Muscle of back (tissue), 13 donors: ENCODE measurements around the gene GUCY2D. TPM values are rescaled to one million over a fixed set of nuclear protein-coding genes. Genes with fewer than 3 reads are reported as not detected.
"Not testable (repeated sequence)": the region's sequence is repeated elsewhere in the genome, so short reads cannot be mapped to it uniquely, and the experiment has no call there.

Source experiments
- DNase-seq, 3 donors: peaks; one replicate each; pipeline versions ENCODE4 v3.0.0 to v3.0.0-alpha.2; 2013
- long read RNA-seq, 9 donors: transcript quantifications; one replicate each; lab custom pipeline, GENCODE V29; 2026
- polyA plus RNA-seq, 10 donors: library from polyadenylated mRNA; unstranded; fragments of 120-200 nt; gene quantifications; one replicate each; pipeline ENCODE4 v1.2.1, GENCODE V29; 2013; ENCODE audit not compliant: insufficient read length in 10 of 10

The GUCY2D gene
- under 1 TPM in 2 of 10 donors, not detected in 8; 0.05 to 0.07 TPM for polyA plus RNA-seq
- long read RNA-seq, donor 1 = 0 reads
- long read RNA-seq, donor 2 = 0 reads
- long read RNA-seq, donor 3 = 0 reads
- long read RNA-seq, donor 4 = 0 reads
- long read RNA-seq, donor 5 = 0 reads
- long read RNA-seq, donor 6 = 0 reads
- long read RNA-seq, donor 7 = 0 reads
- long read RNA-seq, donor 8 = 0 reads
- long read RNA-seq, donor 9 = 0 reads

DNA sequence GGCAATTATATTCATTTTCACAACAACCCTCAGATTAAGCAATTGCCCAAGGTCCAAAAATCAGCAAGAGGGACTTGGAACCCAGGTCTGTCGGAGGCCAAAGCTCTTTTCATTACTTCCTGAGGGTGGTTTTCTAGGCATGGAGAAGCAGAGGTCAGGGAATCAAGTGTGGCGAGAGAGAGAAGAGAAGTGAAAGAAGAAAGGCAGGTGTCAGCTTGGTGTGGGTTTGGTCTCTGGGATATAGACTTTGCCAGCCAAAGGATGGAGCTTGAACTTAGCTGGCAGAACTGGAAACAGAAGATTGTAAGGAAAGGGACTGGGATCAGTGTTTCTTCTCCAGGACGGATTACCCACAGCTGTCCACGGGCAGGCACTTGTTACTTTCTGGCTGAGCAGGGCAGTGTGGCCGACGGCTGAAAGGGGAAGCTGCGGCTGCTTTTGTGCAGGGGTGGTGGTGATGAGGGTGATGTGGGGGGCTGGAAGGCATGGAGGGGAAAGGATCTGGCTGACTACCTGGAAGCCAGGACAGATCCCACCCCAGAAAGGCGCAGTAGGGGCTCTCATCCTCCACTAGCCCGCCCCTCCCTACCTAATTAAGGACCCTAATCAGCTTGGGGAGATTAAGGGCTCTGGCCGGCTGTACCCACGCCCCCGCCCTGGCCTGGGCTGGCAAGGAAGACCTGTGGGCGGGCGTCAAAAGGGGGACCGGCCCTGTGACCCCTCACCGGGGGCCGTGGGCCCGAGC, at the start of gene GUCY2D:
Gene GUCY2D (plus strand): TSS at position 640 of the 745 bp plus-strand sequence. CDS start 433 bp downstream, outside the sequence.
- no peak for DNase-seq

DNA sequence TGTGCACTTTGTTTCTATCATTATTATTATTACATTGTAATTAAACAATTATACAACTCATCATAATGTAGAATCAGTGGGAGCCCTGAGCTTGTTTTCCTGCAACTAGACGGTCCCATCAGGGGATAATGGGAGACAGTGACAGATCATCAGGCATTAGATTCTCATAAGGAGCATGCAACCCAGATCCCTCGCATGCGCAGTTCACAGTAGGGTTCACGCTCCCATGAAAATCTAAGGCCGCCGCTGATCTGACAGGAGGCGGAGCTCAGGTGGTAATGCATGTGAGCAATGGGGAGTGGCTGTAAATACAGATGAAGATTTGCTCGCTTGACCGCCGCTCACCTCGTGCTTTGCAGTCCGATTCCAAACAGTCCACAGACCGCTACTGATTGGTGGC, 49.1 kb upstream of the GUCY2D start:
- DNase-seq = not testable (repeated sequence)

DNA sequence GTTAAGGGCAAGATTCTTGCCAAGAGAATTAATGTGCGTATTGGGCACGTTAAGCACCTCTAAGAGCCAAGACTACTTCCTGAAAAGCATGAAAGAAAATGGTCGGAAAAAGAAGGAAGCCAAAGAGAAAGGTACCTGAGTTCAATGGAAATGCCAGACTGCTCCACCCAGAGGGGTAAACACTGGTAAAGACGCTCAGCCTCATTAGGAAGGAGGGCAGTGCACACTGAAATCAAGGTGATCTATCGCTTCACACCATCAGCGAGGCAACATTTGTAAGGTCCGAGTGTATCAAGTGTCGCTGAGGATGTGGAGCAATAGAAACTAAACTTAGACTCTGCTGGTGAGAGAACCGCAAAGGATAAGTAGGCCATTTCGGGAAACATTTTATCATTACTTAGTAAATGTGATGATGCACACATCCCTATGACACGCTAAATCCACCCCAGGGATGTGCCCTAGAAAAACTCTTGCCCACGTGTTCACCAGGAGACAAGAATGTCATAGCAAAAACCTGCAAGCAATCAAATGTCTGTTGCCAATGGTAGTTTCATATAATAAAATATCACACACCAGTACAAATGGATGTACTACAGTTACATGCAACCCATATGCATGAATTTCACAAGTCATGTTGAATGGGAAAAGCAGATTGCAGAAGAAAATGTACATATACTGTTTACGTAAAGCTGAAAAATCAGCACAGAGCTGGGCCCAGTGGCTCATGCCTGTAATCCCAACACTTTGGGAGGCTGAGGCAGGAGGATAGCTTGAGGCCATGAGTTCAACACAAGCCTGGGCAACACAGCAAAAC, 46.8 kb upstream of the GUCY2D start:
- no peak for DNase-seq

DNA sequence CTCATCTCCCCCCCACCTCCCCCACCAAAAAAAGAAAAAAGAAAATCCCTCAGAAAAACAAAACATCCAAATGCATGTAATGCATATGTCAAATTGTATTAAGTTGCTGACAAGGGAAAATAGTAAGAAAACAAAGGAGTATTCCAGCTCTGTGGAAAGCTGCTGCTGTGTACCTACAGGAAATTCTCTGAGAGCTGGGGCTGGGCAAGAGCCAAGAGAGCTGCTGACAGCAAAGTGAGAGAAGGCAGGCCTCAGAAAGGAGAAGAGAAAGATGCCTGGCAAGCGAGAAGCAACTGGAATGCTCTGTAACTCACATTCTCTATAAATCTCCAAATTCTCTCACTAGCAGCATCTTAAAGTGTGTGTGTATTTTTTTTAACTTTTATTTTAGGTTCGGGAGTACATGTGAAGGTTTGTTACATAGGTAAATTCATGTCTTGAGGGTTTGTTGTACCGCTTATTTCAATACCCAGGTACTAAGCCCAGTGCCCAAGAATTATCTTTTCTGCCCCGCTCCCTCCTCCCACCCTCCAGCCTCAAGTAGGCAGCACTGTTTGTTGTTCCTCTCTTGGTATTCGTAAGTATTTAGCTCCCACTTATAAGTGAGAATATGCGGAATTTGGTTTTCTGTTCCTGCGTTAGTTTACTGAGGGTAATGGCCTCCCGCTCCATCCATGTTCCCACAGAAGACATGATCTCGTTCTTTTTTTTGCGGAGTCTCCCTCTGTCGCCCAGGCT, 46.0 kb upstream of the GUCY2D start:
- peak; percentile 18 to 55 (median 20) for DNase-seq

DNA sequence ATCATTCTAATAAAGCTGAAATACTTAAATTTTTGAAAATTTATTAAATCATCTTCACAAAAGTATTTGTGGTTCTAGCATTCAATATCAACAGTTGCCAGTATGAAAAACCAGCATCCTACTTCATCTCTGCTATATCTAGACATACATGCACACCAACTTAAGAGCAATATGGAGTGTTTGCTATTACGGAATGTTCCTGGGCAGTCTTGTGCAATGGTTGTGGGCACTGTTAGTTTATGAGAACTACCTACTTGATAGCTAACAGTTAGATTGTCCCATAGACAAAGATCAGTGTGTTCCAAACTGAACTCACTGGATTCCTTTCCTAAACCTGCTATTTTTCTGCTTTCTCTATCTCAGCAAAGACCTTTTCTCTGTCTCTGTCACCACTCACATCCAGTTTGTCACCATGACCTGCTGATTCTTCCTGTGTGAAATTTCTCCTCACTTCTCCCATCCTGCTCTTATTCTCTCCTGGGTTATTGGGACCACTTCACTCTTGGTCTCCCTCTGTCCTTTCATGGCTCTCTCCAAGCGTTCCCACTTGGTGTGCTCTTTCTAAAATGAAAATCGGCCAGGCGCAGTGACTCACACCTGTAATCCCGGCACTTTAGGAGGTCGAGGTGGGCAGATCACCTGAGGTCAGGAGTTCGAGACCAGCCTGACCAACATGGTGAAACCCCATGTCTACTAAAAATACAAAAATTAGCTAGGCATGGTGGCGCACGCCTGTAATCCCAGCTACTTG, 42.7 kb upstream of the GUCY2D start:
- DNase-seq = no peak

DNA sequence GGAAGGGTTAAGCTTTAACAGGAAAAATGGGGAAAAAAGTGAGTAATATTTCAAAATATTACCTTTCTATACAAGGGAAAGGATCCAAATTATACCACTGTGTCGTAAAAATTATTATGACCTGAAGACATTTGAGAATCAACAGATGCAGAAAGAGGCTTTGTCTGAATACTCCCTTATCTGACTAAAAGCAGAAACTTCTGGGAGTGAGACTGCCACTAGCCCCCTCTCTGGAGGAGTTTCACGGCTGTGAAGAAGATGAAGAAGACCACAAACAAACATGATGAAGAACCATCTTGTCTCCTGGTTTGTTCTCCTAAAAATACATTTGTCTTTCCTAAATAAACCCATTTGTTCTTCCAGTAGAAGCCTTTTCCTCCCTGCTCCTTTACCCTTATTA, 41.0 kb upstream of the GUCY2D start:
- DNase-seq = no peak

DNA sequence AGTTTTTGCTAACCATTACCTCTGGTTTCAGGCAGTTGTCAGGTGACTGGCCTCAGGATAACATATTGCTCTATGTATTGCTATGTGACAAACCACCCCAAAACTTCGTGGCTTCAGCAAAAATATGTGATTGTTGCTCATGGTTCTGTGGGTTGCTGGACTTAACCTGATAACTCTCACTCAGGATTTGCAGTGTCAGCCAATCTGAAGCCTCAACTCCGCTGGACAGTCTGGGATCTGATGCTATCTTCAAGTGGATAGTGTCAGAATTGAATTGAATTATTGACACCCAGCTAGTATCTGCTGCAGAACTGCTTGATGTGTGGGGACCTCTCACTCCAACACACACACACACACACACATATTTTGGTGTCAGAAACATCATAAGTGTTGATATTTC, 34.7 kb upstream of the GUCY2D start:
- no peak for DNase-seq

DNA sequence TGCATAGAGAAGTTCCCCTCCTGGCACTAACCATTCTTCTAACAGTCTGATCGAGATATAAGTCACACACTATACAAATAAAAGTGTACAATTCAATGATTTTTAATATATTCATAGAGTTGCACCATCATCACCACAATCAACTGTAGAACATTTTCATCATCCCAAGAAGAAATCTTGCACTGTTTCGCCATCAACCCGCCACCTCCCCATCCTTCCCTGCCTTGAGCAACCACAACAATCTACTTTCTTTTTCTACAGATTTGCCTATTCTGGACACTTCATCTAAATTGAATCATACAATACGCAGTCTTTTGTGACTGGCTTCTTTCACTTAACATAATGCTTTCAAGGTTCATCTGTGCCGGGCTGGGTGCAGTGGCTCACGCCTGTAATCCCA, 33.0 kb upstream of the GUCY2D start:
- DNase-seq = no peak

DNA sequence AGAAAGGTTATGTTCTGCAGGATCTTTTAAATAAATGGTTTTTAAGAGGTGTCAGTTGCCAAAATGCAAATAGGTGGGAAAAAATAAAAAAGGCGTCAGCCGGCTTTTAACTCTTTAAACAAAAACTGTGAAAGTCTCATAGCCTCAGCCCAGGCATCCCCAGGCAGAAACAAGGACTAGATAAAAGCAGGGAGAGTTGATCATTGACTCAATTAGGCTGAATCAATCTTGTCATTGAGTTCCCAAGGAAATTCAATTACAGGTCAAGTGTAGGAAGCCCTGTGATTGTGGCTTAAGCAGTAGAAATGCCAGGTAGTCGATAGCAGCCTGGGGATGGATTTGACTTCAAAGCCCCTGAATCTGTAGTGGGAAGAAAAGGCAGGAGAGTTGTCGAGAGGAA, 30.8 kb upstream of the GUCY2D start:
- no peak for DNase-seq

DNA sequence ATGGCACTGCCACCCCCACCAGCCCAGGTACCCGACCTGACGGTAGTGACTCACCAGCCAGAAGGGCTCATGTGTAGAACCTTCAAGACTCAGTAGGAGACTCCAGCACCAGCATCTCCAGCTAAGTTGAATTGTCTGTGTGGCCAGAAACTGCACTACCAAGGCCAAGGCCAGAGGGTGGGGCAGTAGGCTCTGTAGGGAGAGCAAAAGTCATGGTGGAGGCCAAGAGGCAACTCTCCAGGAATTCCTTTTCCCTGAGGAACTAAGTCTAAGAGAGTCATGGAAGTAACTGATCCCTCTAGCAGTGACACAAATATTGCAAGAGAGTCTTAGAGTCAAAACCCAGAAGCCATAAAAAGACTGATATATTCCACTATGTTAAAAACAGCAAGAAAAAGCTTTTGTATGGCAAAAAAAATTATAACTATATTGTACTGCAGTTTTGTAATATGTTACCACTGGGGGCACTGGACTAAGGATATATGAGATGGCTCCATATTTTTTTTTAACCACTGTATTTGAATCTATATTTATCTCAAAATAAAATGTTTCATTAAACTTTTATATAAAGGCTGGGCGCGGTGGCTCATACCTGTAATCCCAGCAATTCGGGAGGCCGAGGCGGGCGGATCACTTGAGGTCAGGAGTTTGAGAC, 30.2 kb upstream of the GUCY2D start:
- DNase-seq = no peak

DNA sequence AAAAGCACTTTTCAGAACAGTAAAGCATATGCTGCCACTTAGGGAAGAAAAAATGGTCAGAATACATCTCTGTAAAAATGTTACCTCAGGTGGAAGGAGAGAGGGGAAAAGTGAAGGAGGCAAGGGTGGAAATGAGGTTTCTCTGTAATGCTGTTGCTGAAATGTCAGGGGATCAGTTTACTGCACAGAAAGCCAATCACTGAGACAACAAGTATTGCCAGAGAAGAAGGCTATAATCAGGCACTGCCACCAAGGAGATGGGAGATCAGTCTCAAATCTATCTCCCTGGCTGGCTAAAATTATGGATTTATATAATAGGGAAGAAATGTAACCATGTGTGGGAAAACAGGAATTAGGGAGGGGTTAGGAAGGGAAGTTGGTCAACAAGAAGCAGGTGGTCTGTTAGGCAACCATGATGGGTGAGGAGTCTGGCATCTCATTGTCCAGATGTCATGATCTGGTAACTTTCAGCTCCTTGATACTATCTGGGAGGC, 27.7 kb upstream of the GUCY2D start:
- no peak for DNase-seq

DNA sequence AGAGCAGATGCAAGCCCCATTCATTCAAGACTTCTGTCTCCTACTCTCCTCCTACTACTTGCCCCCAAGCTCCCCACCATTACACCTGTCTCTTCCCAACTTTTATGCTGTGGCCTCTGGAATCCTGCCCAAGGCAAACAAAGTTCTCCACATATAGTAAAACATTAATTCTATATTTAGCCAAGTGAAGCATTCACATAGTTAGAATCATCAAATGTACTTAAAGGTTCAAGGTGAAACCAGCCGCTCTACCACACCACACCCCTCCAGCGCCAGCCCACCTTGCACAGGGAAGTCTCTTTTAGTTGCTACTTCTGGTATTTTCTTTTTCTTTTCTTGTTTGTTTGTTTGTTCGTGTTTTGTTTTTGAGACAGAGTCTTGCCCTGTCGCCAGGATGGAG, 25.4 kb upstream of the GUCY2D start:
- DNase-seq = no peak

DNA sequence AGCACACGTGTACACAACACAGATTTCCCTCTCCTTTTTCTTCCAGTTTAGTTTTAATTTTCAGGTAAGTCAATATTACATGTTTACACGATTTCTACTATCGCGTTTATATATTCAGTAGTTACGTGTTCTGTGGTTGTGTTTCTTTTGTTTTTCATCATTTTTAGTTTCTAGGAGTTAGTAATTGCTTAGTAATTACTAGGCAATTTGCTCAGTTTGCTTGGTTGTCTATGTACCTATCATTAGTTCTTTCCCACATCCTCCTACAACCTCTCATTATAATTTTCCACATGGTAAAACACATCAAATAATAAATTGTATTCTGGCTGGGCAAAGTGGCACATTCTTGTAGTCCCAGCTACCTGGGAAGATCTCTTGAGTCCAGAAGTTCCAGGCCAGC, 24.6 kb upstream of the GUCY2D start:
- no peak for DNase-seq

DNA sequence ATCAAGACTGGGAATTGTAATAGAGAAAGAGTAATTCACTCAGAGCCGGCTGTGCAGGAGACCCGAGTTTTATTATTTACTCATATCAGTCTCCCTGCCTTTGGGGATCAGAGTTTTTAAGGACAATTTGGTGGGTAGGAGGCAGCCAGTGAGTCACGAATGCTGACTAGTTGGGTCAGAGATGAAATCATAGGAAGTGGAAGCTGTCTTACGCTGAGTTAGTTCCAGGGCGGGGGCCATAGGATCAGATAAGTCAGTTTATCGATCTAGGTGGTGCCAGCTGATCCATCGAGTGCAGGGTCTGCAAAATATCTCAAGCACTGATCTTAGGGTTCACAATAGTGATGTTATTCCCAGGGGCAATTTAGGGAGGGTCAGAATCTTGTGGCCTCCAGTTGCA, 20.2 kb upstream of the GUCY2D start:
- no peak for DNase-seq

DNA sequence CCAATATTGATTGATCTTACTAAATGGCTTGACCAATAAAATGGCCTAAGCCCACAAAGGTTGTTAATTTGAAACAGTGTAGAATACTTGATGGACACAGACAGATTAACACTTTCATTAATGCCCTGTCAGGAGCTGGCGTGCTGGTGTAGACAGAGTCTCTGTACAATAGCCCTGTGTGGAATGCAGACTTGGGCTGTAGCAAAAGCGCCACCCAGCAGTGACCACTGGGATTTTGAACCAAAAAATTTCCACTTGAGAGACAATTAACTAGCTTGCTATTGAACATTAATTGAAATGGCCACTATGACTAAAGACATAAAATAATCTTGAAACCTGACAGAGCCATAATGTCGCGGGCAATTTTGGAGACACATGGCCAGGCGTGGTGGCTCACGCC, 19.7 kb upstream of the GUCY2D start:
- DNase-seq = no peak

DNA sequence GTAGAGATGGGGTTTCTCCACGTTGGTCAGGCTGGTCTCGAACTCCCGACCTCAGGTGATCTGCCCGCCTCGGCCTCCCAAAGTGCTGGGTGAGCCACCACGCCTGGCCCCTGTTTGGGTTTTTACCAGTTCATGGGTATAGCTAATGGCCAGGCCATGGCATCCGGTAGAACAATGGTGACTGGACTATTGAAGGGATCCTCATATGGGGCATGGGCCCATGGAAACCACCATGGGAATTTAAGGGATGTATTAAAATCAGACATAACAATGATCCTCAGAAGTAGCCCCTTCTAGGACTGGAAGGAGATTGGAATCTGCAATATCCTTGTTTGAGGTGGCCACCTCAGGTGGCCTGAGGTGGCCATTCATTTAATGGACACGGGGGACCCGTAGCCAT, 17.5 kb upstream of the GUCY2D start:
- no peak for DNase-seq

DNA sequence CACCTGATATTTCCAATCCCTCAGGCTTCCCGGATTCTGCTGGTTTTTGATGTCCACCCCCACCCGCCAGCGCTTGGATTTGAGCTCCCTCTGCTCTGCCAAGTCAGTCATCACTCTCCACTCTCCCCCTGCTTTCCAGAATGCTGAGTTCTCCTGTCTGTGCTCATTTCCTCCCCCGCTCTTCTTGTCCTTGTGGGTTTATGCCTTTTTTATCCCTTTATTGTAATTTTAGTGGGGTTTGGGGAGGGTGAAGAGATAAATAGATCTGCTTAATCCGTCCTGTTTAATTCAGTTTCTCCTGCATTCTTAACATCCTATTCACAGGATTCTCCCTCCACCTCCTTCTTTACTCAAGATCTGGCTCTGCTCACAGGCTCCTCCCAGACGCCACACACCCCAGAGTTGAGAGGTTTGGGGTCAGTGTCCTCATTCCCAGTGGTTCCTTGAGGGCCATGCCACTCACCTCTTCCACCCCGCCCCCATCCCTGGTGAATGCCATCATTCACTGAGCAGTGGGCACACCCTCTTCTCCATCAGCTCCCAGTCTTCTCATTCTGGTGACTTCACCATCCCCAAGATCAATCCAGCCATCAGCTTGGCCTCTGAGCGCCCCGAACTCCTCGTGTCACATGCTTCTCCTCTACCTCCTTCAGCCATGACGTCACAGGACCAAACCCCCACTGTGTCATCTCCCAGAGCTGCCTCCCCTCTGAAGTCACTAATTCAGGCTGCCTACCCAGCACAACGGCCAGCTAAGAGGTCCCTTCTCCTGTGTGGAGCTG, 15.1 kb upstream of the GUCY2D start:
- peak in 1 of 3 donors; percentile 31 for DNase-seq

DNA sequence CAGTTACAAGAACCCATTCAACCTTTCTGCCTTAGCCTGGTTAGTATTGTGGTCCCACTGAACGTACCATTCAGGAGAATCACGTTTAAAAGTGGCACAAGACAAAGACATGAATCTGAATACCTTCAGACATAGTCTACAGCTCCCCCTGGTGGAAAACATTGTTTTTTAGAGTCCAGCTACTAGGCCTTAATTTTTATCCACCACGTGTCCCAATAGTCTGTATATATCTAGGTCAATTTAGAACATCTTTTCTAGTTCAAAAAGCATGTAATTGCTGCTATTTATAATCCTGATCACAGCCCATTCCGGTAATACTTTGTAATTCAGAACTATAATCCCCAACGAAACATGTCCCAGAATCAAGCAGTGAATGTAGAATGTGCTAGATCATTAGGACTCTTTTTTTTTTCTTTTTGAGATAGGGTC, 13.7 kb upstream of the GUCY2D start:
- peak; percentile 87 to 90 (median 88) for DNase-seq

DNA sequence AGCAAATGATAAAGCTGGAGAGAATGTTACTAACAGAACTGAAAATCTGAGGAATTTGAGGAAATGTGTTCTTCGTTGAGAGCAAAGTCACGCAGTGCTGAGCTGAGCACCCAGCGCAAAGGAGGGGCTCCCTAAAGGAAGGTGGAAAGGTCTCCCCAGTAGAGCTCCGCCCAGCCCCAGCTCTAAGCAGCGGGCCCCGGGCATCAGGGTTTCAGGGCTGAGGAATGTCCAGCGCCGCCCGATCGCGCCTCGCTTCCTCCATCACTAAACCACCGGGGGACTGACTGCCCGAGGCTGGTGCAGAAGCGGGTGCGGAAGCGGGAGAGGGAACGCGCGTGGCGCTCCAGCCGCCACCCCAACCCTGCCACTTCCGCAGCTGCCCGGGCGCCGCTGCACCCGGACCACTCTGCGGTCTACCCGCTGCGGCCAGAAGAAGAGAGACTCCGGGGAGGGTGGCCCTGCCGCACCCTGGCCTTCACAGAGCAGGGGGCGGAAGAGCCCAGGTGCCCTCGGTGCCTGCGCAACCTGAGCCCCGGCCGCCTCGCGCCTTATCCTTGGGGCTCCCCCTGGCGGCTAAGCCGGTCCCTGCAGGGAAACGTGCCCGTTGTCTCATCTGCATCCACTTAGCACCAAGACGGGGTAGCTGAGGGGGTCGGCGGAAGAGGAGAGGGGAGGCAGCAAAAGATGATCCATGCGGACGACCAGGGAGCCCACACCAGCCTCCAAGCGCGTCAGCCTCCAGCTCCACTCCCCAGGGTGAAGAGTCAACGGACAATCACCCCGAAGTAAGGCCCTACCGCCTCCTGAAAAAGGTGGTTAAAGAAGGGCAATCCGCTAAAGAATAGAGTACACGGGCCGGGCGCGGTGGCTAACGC, 12.4 kb upstream of the GUCY2D start:
- peak; percentile 58 to 89 (median 82) for DNase-seq
